ENCODE results near the gene STEAP3. TPM values are rescaled to one million over a fixed set of nuclear protein-coding genes. Genes with fewer than 3 reads are reported as not detected.
A peak's percentile ranks its signal among the peaks of the same experiment; 100 is the strongest.

STEAP3 gene
- total and polyA plus RNA-seq, 8 donors = 2.9 to 56.7 (median 12.6) TPM

DNA sequence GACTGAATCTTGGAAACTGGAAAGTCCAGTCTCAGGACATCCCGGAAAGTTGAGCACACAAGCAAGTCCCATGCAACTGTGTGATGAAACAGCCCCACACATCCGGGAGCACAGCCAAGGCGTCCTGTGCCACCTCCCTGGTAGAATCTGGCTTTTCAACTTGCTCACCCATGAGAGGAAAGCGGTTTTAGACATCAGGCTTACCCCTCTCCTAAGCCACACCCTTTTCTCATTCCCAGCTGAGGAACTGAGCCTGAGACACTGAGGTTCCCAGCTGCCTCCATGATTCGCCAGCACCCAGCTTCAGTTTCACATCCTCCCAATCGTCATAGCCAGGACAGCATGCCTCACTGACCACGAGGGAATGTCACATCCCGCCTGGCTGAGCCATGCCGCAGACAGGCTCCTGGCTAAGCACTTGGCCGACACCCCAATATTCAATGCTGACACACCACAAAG, 60.3 kb downstream of the STEAP3 start:
- DNase-seq = peak in 1 of 2 donors; percentile 77
- H3K9me3 ChIP-seq = no peaks in the 10 kb centered on the region
- H3K4me1 ChIP-seq = peaks cover 0 to 22% (median 8%) of the 10 kb centered on the region in 4 donors
- peak overlapping the region in 1 of 5 donors; percentile 60 for H3K27ac ChIP-seq
- no peak for TF ChIP-seq EP300 (IDR thresholded peaks at IDR 0.05)
- TF ChIP-seq POLR2A (IDR thresholded peaks at IDR 0.05) = no peak
- TF ChIP-seq POLR2AphosphoS5 (IDR thresholded peaks at IDR 0.05) = no peak
- TF ChIP-seq, protein P1, sequence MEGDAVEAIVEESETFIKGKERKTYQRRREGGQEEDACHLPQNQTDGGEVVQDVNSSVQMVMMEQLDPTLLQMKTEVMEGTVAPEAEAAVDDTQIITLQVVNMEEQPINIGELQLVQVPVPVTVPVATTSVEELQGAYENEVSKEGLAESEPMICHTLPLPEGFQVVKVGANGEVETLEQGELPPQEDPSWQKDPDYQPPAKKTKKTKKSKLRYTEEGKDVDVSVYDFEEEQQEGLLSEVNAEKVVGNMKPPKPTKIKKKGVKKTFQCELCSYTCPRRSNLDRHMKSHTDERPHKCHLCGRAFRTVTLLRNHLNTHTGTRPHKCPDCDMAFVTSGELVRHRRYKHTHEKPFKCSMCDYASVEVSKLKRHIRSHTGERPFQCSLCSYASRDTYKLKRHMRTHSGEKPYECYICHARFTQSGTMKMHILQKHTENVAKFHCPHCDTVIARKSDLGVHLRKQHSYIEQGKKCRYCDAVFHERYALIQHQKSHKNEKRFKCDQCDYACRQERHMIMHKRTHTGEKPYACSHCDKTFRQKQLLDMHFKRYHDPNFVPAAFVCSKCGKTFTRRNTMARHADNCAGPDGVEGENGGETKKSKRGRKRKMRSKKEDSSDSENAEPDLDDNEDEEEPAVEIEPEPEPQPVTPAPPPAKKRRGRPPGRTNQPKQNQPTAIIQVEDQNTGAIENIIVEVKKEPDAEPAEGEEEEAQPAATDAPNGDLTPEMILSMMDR (IDR thresholded peaks at IDR 0.05) = no peak
- 49 to 58% (median 52%) methylated on average over 10 of the region's 10 CpGs for WGBS, 5 donors
- H3K36me3 ChIP-seq = peaks cover 0 to 9% (median 0%) of the 10 kb centered on the region in 4 donors
- intact Hi-C loops (cut with DNase I; ENCODE audit: low total_unique reads) = loop anchor here (10.0 kb wide), 1 partner anchor 269 kb away; no protein-coding TSS in a partner anchor
- H3K27me3 ChIP-seq = no peaks in the 10 kb centered on the region
- H3K4me3 ChIP-seq = no peak overlapping the region

DNA sequence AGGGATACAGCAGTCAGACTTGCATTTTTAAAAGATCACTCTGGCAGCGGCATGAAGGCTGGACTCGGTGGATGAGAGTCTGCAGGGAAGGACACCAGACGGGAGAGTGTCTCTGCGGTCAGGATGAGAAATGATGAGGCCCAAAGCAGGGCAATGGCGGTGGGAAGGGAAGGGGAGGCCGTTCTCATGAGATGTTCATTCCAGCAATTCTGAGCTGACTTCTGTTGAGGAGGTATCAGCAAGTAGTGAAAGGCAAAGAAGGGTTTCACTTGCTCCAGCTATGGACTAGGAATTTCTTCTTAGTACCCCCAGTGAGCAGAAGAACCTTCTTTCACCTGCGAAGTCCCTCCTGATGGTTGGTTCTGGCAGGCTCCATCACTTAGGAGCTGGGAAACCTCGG, 63.0 kb downstream of the STEAP3 start:
- Histone ChIP-seq H3K4me1 (peaks cover 1 to 36% (median 19%) of the 10 kb centered on the region in 4 donors), H3K27ac (no peak overlapping the region), H3K4me3 (no peak overlapping the region), H3K9me3 (no peaks in the 10 kb centered on the region), H3K36me3 (peaks cover 0 to 9% (median 0%) of the 10 kb centered on the region in 4 donors), H3K27me3 (no peaks in the 10 kb centered on the region)
- 78 to 85% (median 81%) methylated on average over 8 of the region's 8 CpGs for WGBS, 5 donors
- TF ChIP-seq POLR2AphosphoS5 (IDR thresholded peaks at IDR 0.05) = no peak
- no peak for TF ChIP-seq POLR2A (IDR thresholded peaks at IDR 0.05)
- TF ChIP-seq EP300 (IDR thresholded peaks at IDR 0.05) = no peak
- TF ChIP-seq, protein P1 (IDR thresholded peaks at IDR 0.05) = no peak
- DNase-seq = no peak
- intact Hi-C loops (cut with DNase I; ENCODE audit: low total_unique reads) = loop anchor here (10.0 kb wide), 1 partner anchor 272 kb away; no protein-coding TSS in a partner anchor

- no peak for DNase-seq
- no peak for TF ChIP-seq EP300 (IDR thresholded peaks at IDR 0.05)
- no peak for TF ChIP-seq POLR2A (IDR thresholded peaks at IDR 0.05)
- TF ChIP-seq POLR2AphosphoS5 (IDR thresholded peaks at IDR 0.05) = no peak
- TF ChIP-seq, protein P1 (IDR thresholded peaks at IDR 0.05) = no peak
Measured at GRCh38 chr2:119288576-119288975, 64.9 kb downstream of the STEAP3 start.

DNA sequence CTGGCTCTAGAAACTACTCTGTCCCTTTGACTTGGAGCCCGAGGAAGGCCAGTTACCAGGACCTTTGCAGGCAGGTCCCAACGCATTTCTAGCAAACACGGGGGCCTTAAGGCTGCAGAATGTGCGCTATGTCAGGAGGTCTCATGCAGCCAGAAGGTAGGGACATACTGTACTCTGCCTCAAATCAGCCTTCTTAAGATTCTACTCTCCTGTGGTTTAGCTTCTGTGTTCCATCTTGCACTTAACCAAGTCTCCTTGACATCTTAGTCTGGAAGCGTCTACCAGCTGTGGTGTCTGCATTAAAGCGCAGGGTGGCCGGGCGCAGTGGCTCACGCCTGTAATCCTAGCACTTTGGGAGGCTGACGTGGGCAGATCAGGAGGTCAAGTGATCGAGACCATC, 65.5 kb downstream of the STEAP3 start:
- H3K4me3 ChIP-seq = no peak overlapping the region
- peaks cover 7 to 29% (median 18%) of the 10 kb centered on the region in 4 donors for H3K4me1 ChIP-seq
- no peaks in the 10 kb centered on the region for H3K27me3 ChIP-seq
- peak overlapping the region in 3 of 5 donors; percentile 33 to 64 (median 43) for H3K27ac ChIP-seq
- intact Hi-C loops (cut with DNase I; ENCODE audit: low total_unique reads) = loop anchor here (10.0 kb wide), 1 partner anchor 274 kb away; no protein-coding TSS in a partner anchor
- peaks cover 0 to 20% (median under 1%) of the 10 kb centered on the region in 4 donors for H3K36me3 ChIP-seq
- TF ChIP-seq, protein P1 (IDR thresholded peaks at IDR 0.05) = no peak
- TF ChIP-seq POLR2A (IDR thresholded peaks at IDR 0.05) = no peak
- TF ChIP-seq POLR2AphosphoS5 (IDR thresholded peaks at IDR 0.05) = peak; percentile 6 to 47 (median 23)
- TF ChIP-seq EP300 (IDR thresholded peaks at IDR 0.05) = peak; percentile 54
- no peaks in the 10 kb centered on the region for H3K9me3 ChIP-seq
- DNase-seq = peak in 1 of 2 donors; percentile 47
- WGBS, 5 donors = 57 to 83% (median 76%) methylated on average over 10 to 11 of the region's 11 CpGs

More at GRCh38 chr2:119288576-119288975, 64.9 kb downstream of the STEAP3 start:
- Histone ChIP-seq H3K27me3 (no peaks in the 10 kb centered on the region), H3K27ac (peak overlapping the region in 3 of 5 donors; percentile 41 to 64 (median 43)), H3K36me3 (peaks cover 0 to 15% (median 0%) of the 10 kb centered on the region in 4 donors), H3K4me3 (no peak overlapping the region), H3K4me1 (peaks cover 7 to 34% (median 21%) of the 10 kb centered on the region in 4 donors), H3K9me3 (no peaks in the 10 kb centered on the region)
- intact Hi-C loops (cut with DNase I; ENCODE audit: low total_unique reads) = loop anchor here (10.0 kb wide), 1 partner anchor 274 kb away; no protein-coding TSS in a partner anchor
- 75 to 90% (median 82%) methylated on average over 6 of the region's 6 CpGs for WGBS, 5 donors
